HCT116 (cell line): ENCODE results near the gene RPL35A. TPM values are rescaled to one million over a fixed set of nuclear protein-coding genes. Genes with fewer than 3 reads are reported as not detected.
A peak's percentile ranks its signal among the peaks of the same experiment; 100 is the strongest.

Experiments
- ATAC-seq: fragments of 200-7000 bp; cut with Tn5 transposase; 2 replicates; pipeline ENCODE4 v1.9.1; 2020; ENCODE audit warnings: mild to moderate bottlenecking, moderate library complexity
- BruUV-seq: library from RNA; stranded (reverse); fragments of 400-500 nt; replicated peaks from 2 replicates; lab custom pipeline; 2021; lab: Mats Ljungman, UMichigan
- CTCF ChIA-PET: fragments of 300-600 bp; sonication (Branson Sonifier 250); formaldehyde crosslinking; loops from one replicate; lab custom pipeline; 2021; ENCODE audit warnings: antibody characterized with exemption; lab: Charles Lee
- POLR2A ChIA-PET: fragments of 300-600, 350-600 bp; sonication (Branson Sonifier 250); formaldehyde crosslinking; loops from one replicate; lab custom pipeline; 2021; ENCODE audit warnings: antibody characterized with exemption; lab: Charles Lee
- RAD21 ChIA-PET, 2 experiments: fragments of 300-600 bp; sonication (Branson Sonifier 250); formaldehyde crosslinking; loops; one replicate each; lab custom pipeline; 2023; ENCODE audit warnings: low total read pairs in 2 of 2; ENCODE audit not compliant: uncharacterized antibody in 2 of 2, unreplicated experiment in 2 of 2, low non-redundant PET in 1 of 2; lab: Charles Lee
- DNase-seq: peaks from one replicate; pipeline ENCODE4 v3.0.0-alpha.2; 2010; ENCODE audit warnings: low read depth, low spot score
- H2AFZ ChIP-seq: fragments of 200-600 bp; shearing (Covaris generic), sonication (generic); 2 replicates; pipeline ENCODE4 v1.6.1; 2017; ENCODE audit warnings: low read depth, mixed run types, mixed read lengths, antibody characterized with exemption, low read length; ENCODE audit not compliant: poor library complexity, severe bottlenecking
- H3K27ac ChIP-seq: 2 replicates; pipeline ENCODE4 v1.5.1; 2012; ENCODE audit warnings: low read depth, low read length
- H3K27me3 ChIP-seq: fragments of 200-600 bp; sonication (generic); 2 replicates; pipeline ENCODE4 v1.6.1; 2016; ENCODE audit warnings: mixed run types, low read length, mixed read lengths; ENCODE audit not compliant: insufficient read depth
- H3K36me3 ChIP-seq, 2 experiments: fragments of 200-500 bp in 1 of 2; fragments of 200-600 bp in 1 of 2; sonication (Bioruptor generic) in 1 of 2; sonication (generic) in 1 of 2; 2 replicates each; pipeline versions ENCODE4 v1.5.1 to v1.6.1; 2014 to 2016; ENCODE audit warnings: low read length in 2 of 2, inconsistent platforms in 1 of 2, mixed read lengths in 1 of 2, mixed run types in 1 of 2; ENCODE audit not compliant: insufficient read depth in 2 of 2, control insufficient read depth in 1 of 2
- H3K4me1 ChIP-seq, 2 experiments: fragments of 200-600 bp in 1 of 2; sonication (generic) in 1 of 2; 2 replicates each; pipeline versions ENCODE4 v1.5.1 to v1.6.1; 2012 to 2017; ENCODE audit warnings: low read length in 2 of 2, inconsistent platforms in 1 of 2, mild to moderate bottlenecking in 1 of 2, mixed read lengths in 1 of 2, mixed run types in 1 of 2, moderate library complexity in 1 of 2; ENCODE audit not compliant: insufficient read depth in 2 of 2, control insufficient read depth in 1 of 2
- H3K4me2 ChIP-seq: fragments of 200-600 bp; sonication (generic); 2 replicates; pipeline ENCODE4 v1.6.1; 2017; ENCODE audit warnings: mixed run types, low read length, mixed read lengths
- H3K4me3 ChIP-seq, 2 experiments: fragments of 200-600 bp in 1 of 2; sonication (generic) in 1 of 2; replicated peaks in 1 of 2; 2 replicates each; pipeline ENCODE4 v1.5.1; 2011 to 2016; ENCODE audit warnings: low read length in 2 of 2, control low read depth in 1 of 2, low read depth in 1 of 2, mild to moderate bottlenecking in 1 of 2, mixed read lengths in 1 of 2, mixed run types in 1 of 2
- H3K79me2 ChIP-seq: fragments of 200-600 bp; sonication (generic); 2 replicates; pipeline ENCODE4 v1.6.1; 2017; ENCODE audit warnings: mild to moderate bottlenecking, mixed run types, low read length, moderate library complexity, mixed read lengths; ENCODE audit not compliant: insufficient read depth
- H3K9ac ChIP-seq: fragments of 200-600 bp; sonication (generic); 2 replicates; pipeline ENCODE4 v1.6.1; 2016; ENCODE audit warnings: low read length, mixed read lengths
- H3K9me2 ChIP-seq: fragments of 200-600 bp; sonication (generic), shearing (Covaris generic); 2 replicates; pipeline ENCODE4 v1.6.1; 2017; ENCODE audit warnings: mixed run types, mild to moderate bottlenecking, moderate library complexity; ENCODE audit not compliant: insufficient read depth
- H3K9me3 ChIP-seq, 2 experiments: fragments of 200-500 bp in 1 of 2; fragments of 200-600 bp in 1 of 2; sonication (Bioruptor generic) in 1 of 2; sonication (generic) in 1 of 2; 2 replicates each; pipeline ENCODE4 v1.6.1; 2014 to 2017; ENCODE audit warnings: low read length in 2 of 2, mixed read lengths in 2 of 2, inconsistent platforms in 1 of 2, low read depth in 1 of 2, mild to moderate bottlenecking in 1 of 2, mixed run types in 1 of 2, moderate library complexity in 1 of 2; ENCODE audit not compliant: control insufficient read depth in 1 of 2, insufficient read depth in 1 of 2
- H4K20me1 ChIP-seq: fragments of 200-600 bp; sonication (generic), shearing (Covaris generic); 2 replicates; pipeline ENCODE4 v1.6.1; 2017; ENCODE audit warnings: mixed run types, mild to moderate bottlenecking, moderate library complexity; ENCODE audit not compliant: insufficient read depth
- EGR1 ChIP-seq: IDR thresholded peaks from 2 replicates; pipeline ENCODE4 v1.6.1; 2012; ENCODE audit warnings: low read depth
- ELF1 ChIP-seq: IDR thresholded peaks from 2 replicates; pipeline ENCODE4 v1.6.1; 2012; ENCODE audit warnings: low read depth, borderline replicate concordance
- EZH2 ChIP-seq: fragments of 200-600 bp; sonication (generic); IDR thresholded peaks from 2 replicates; pipeline ENCODE4 v1.6.1; 2017; ENCODE audit warnings: antibody characterized with exemption, mixed run types
- EZH2phosphoT487 ChIP-seq: fragments of 200-600 bp; IDR thresholded peaks from 2 replicates; pipeline ENCODE4 v1.6.1; 2018; ENCODE audit warnings: antibody characterized with exemption, borderline replicate concordance
- FOSL1 ChIP-seq: IDR thresholded peaks from 2 replicates; pipeline ENCODE4 v1.6.1; 2012; ENCODE audit warnings: low read depth
- POLR2A ChIP-seq: IDR thresholded peaks from 2 replicates; pipeline ENCODE4 v1.7.0; 2011; ENCODE audit warnings: borderline replicate concordance; ENCODE audit not compliant: insufficient read depth, insufficient read length; ENCODE audit errors: extremely low read depth
- POLR2AphosphoS5 ChIP-seq: IDR thresholded peaks from 2 replicates; pipeline ENCODE4 v1.6.1; 2011; ENCODE audit warnings: mild to moderate bottlenecking, low read depth, low read length, moderate library complexity
- RAD21 ChIP-seq: IDR thresholded peaks from 2 replicates; pipeline ENCODE4 v1.6.1; 2012; ENCODE audit warnings: low read depth, mild to moderate bottlenecking
- SIN3A ChIP-seq: IDR thresholded peaks from 2 replicates; pipeline ENCODE4 v1.6.1; 2012; ENCODE audit warnings: low read depth
- SP1 ChIP-seq: IDR thresholded peaks from 2 replicates; pipeline ENCODE4 v1.6.1; 2012; ENCODE audit warnings: low read depth
- TCF7L2 ChIP-seq: IDR thresholded peaks from 2 replicates; pipeline ENCODE4 v1.7.0; 2011; ENCODE audit warnings: borderline replicate concordance, inconsistent platforms; ENCODE audit not compliant: insufficient read depth, insufficient read length; ENCODE audit errors: extremely low read depth
- YY1 ChIP-seq: IDR thresholded peaks from 2 replicates; pipeline ENCODE4 v1.6.1; 2011; ENCODE audit warnings: low read length, low read depth, moderate library complexity, mild to moderate bottlenecking; ENCODE audit not compliant: insufficient replicate concordance; ENCODE audit errors: extremely low read depth
- ZFX ChIP-seq: fragments of 450-650 bp; IDR thresholded peaks from 2 replicates; pipeline ENCODE4 v1.6.1; 2017
- ZNF274 ChIP-seq: fragments of 200-500 bp; sonication (Bioruptor generic); IDR thresholded peaks from 2 replicates; pipeline ENCODE4 v1.6.1; 2014; ENCODE audit warnings: mild to moderate bottlenecking, low read depth, low read length, inconsistent platforms
- intact Hi-C: fragments of 100-400 bp; cut with micrococcal nuclease; formaldehyde crosslinking; loops from 2 replicates; pipeline ENCODE4 v1.10.0; 2022
- total RNA-seq: library from RNA; stranded (reverse); gene quantifications from one replicate; pipeline ENCODE4 v1.2.1, GENCODE V29; 2021; ENCODE audit not compliant: unreplicated experiment
- TF ChIP-seq, protein P1 (sequence below): IDR thresholded peaks from 2 replicates; pipeline ENCODE4 v1.6.1; 2012
- TF ChIP-seq, protein P2 (sequence below): IDR thresholded peaks from 2 replicates; pipeline ENCODE4 v1.6.1; 2012; ENCODE audit warnings: low read depth
- TF ChIP-seq, protein P3 (sequence below): IDR thresholded peaks from 2 replicates; pipeline ENCODE4 v1.6.1; 2012
- TF ChIP-seq, protein P4 (sequence below), 3 experiments: fragments of 200-600 bp in 1 of 3; sonication (generic) in 1 of 3; IDR thresholded peaks in 2 of 3; conservative IDR thresholded peaks in 1 of 3; 2 replicates each; pipeline ENCODE4 v1.5.1; 2012 to 2017; ENCODE audit warnings: low read depth in 2 of 3, low read length in 2 of 3, antibody characterized with exemption in 1 of 3, borderline replicate concordance in 1 of 3, control low read depth in 1 of 3, mild to moderate bottlenecking in 1 of 3, mixed read lengths in 1 of 3, mixed run types in 1 of 3, moderate library complexity in 1 of 3; ENCODE audit not compliant: insufficient read depth in 1 of 3
- TF ChIP-seq, protein P5 (sequence below): IDR thresholded peaks from 2 replicates; pipeline ENCODE4 v1.6.1; 2011; ENCODE audit warnings: mild to moderate bottlenecking, low read length, moderate library complexity; ENCODE audit not compliant: insufficient replicate concordance; ENCODE audit errors: extremely low read depth

RPL35A gene
- total RNA-seq, 1 experiment from 2014 or later: 1,465 TPM

DNA sequence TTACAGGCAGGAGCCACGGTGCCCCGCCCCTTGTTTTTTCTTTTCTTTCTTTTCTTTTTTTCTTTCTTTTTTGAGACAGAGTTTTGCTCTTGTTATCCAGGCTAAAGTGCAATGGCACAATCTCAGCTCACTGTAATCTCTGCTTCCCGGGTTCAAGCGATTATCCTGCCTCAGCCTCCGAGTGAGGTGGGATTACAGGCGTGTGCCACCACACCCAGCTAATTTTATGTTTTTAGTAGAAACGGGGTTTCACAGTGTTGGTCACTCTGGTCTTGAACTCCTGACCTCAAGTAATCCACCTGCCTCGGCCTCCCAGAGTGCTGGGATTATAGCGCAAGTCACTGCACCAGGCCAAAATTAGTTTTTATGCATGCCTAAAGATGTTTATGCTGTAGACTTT, 2.5 kb downstream of the RPL35A start:
- no TSS peak for BruUV-seq
- H3K79me2 ChIP-seq: peaks cover 58% of the 10 kb centered on the region
- ChIA-PET POLR2A (interaction anchor here (0.7 kb wide), 1 partner anchor 234 kb away, joined by 3 read pairs; no protein-coding TSS in a partner anchor), RAD21 (no interaction called here), CTCF (no interaction called here)
- no peaks in the 10 kb centered on the region for H3K27me3 ChIP-seq
- H3K9ac ChIP-seq: no peak overlapping the region
- peaks cover 11 to 29% of the 10 kb centered on the region in 2 experiments; a peak in 3 of 4 replicates for H3K4me1 ChIP-seq
- peaks cover 46 to 60% of the 10 kb centered on the region in 2 experiments; a peak in 3 of 4 replicates for H3K36me3 ChIP-seq
- H4K20me1 ChIP-seq: peaks cover 29% of the 10 kb centered on the region; the same call in 1 of the 2 replicates
- peak overlapping the region; percentile 88; the same call in 1 of the 2 replicates for H3K4me2 ChIP-seq
- H3K9me2 ChIP-seq: no peaks in the 10 kb centered on the region
- no peak for DNase-seq
- H3K9me3 ChIP-seq: no peaks in the 10 kb centered on the region
- H3K4me3 ChIP-seq: no peak overlapping the region
- H3K27ac ChIP-seq: peak overlapping the region; percentile 16; the same call in 1 of the 2 replicates
- intact Hi-C loops: no loop called here
- no peak for ATAC-seq
- no peak overlapping the region for H2AFZ ChIP-seq
- TF ChIP-seq ZNF274 (no peak), RAD21 (no peak), SIN3A (no peak), EGR1 (no peak), FOSL1 (no peak), TCF7L2 (no peak), EZH2 (no peak), ZFX (no peak), ELF1 (no peak), SP1 (no peak), POLR2AphosphoS5 (no peak), YY1 (no peak), POLR2A (no peak), EZH2phosphoT487 (no peak)
- TF ChIP-seq, protein P1, sequence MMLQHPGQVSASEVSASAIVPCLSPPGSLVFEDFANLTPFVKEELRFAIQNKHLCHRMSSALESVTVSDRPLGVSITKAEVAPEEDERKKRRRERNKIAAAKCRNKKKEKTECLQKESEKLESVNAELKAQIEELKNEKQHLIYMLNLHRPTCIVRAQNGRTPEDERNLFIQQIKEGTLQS: no peak
- TF ChIP-seq, protein P2, sequence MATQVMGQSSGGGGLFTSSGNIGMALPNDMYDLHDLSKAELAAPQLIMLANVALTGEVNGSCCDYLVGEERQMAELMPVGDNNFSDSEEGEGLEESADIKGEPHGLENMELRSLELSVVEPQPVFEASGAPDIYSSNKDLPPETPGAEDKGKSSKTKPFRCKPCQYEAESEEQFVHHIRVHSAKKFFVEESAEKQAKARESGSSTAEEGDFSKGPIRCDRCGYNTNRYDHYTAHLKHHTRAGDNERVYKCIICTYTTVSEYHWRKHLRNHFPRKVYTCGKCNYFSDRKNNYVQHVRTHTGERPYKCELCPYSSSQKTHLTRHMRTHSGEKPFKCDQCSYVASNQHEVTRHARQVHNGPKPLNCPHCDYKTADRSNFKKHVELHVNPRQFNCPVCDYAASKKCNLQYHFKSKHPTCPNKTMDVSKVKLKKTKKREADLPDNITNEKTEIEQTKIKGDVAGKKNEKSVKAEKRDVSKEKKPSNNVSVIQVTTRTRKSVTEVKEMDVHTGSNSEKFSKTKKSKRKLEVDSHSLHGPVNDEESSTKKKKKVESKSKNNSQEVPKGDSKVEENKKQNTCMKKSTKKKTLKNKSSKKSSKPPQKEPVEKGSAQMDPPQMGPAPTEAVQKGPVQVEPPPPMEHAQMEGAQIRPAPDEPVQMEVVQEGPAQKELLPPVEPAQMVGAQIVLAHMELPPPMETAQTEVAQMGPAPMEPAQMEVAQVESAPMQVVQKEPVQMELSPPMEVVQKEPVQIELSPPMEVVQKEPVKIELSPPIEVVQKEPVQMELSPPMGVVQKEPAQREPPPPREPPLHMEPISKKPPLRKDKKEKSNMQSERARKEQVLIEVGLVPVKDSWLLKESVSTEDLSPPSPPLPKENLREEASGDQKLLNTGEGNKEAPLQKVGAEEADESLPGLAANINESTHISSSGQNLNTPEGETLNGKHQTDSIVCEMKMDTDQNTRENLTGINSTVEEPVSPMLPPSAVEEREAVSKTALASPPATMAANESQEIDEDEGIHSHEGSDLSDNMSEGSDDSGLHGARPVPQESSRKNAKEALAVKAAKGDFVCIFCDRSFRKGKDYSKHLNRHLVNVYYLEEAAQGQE: no peak
- TF ChIP-seq, protein P3, sequence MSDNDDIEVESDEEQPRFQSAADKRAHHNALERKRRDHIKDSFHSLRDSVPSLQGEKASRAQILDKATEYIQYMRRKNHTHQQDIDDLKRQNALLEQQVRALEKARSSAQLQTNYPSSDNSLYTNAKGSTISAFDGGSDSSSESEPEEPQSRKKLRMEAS: no peak
- TF ChIP-seq, protein P4, sequence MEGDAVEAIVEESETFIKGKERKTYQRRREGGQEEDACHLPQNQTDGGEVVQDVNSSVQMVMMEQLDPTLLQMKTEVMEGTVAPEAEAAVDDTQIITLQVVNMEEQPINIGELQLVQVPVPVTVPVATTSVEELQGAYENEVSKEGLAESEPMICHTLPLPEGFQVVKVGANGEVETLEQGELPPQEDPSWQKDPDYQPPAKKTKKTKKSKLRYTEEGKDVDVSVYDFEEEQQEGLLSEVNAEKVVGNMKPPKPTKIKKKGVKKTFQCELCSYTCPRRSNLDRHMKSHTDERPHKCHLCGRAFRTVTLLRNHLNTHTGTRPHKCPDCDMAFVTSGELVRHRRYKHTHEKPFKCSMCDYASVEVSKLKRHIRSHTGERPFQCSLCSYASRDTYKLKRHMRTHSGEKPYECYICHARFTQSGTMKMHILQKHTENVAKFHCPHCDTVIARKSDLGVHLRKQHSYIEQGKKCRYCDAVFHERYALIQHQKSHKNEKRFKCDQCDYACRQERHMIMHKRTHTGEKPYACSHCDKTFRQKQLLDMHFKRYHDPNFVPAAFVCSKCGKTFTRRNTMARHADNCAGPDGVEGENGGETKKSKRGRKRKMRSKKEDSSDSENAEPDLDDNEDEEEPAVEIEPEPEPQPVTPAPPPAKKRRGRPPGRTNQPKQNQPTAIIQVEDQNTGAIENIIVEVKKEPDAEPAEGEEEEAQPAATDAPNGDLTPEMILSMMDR (IDR thresholded peaks at IDR 0.05 in 2 of 3, conservative IDR thresholded peaks at IDR 0.05 in 1 of 3; ENCODE audit: borderline replicate concordance in 1 of 3, insufficient read depth in 1 of 3, low read depth in 2 of 3, low read length in 2 of 3): no peak
- TF ChIP-seq, protein P5, sequence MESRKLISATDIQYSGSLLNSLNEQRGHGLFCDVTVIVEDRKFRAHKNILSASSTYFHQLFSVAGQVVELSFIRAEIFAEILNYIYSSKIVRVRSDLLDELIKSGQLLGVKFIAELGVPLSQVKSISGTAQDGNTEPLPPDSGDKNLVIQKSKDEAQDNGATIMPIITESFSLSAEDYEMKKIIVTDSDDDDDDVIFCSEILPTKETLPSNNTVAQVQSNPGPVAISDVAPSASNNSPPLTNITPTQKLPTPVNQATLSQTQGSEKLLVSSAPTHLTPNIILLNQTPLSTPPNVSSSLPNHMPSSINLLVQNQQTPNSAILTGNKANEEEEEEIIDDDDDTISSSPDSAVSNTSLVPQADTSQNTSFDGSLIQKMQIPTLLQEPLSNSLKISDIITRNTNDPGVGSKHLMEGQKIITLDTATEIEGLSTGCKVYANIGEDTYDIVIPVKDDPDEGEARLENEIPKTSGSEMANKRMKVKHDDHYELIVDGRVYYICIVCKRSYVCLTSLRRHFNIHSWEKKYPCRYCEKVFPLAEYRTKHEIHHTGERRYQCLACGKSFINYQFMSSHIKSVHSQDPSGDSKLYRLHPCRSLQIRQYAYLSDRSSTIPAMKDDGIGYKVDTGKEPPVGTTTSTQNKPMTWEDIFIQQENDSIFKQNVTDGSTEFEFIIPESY: no peak
